Heart left ventricle (tissue), 13 donors: ENCODE data around the gene IKZF3.

ENCODE experiments used
- CTCF ChIP-seq, 12 donors: fragments of 200-600 bp; sonication (generic) in 4 of 12; IDR thresholded peaks; one replicate each; pipeline versions ENCODE4 v1.5.0 to v1.8.0; 2018 to 2022; ENCODE audit warnings: antibody characterized with exemption in 12 of 12, mild to moderate bottlenecking in 5 of 12
- POLR2A ChIP-seq, 2 donors: fragments of 450-650 bp; IDR thresholded peaks; one replicate each; pipeline ENCODE4 v1.6.1; 2017; ENCODE audit warnings: antibody characterized with exemption in 2 of 2, mild to moderate bottlenecking in 2 of 2, moderate library complexity in 2 of 2
- donor health status: ischemic (EF 13 %, LVEDD 7.1; RV severe dilation, severe dysfunction).
- donor health status: DM: no; HTN: yes; CAD: no.
- donor health status: DM: no; HTN: no; CAD: no.
- donor health status: ischemic (EF 25% LVEDD 6.9; RV normal size, moderate dysfunction).
- donor health status: ischemic (EF 25% LVEDD 5.7; RV mildly dilated, moderate dysfunction).
- donor health status: ischemic (EF 35%, LVEDD 5.7; RV mildly dilated, moderate dysfunction).
- donor health status: nonischemic (EF 11% LVEDD 7.7; RV severe dilation, severe dysfunction).
- donor health status: DM: yes; HTN: yes; CAD: no.
- donor health status: PGD.
- donor health status: ischemic (EF 29% LVEDD 5.4; RV normal size, mild dysfunction).
- donor health status: nonischemic (EF 23%, LVEDD 6.1; RV moderate dilation, normal function).

- TF ChIP-seq CTCF (IDR thresholded peaks at IDR 0.05) (no peak), POLR2A (IDR thresholded peaks at IDR 0.05) (no peak)
Measured at GRCh38 chr17:39792526-39793221, 71.4 kb downstream of the IKZF3 start.
